HCT116 (cell line): ENCODE measurements around the gene DNTT. TPM values are rescaled to one million over a fixed set of nuclear protein-coding genes. Genes with fewer than 3 reads are reported as not detected.

Experiments
- ATAC-seq: fragments of 200-7000 bp; cut with Tn5 transposase; 2 replicates; pipeline ENCODE4 v1.9.1; 2020; ENCODE audit warnings: mild to moderate bottlenecking, moderate library complexity
- BruUV-seq: library from RNA; stranded (reverse); fragments of 400-500 nt; replicated peaks from 2 replicates; lab custom pipeline; 2021; lab: Mats Ljungman, UMichigan
- CTCF ChIA-PET: fragments of 300-600 bp; sonication (Branson Sonifier 250); formaldehyde crosslinking; loops from one replicate; lab custom pipeline; 2021; ENCODE audit warnings: antibody characterized with exemption; lab: Charles Lee
- POLR2A ChIA-PET: fragments of 300-600, 350-600 bp; sonication (Branson Sonifier 250); formaldehyde crosslinking; loops from one replicate; lab custom pipeline; 2021; ENCODE audit warnings: antibody characterized with exemption; lab: Charles Lee
- RAD21 ChIA-PET, 2 experiments: fragments of 300-600 bp; sonication (Branson Sonifier 250); formaldehyde crosslinking; loops; one replicate each; lab custom pipeline; 2023; ENCODE audit warnings: low total read pairs in 2 of 2; ENCODE audit not compliant: uncharacterized antibody in 2 of 2, unreplicated experiment in 2 of 2, low non-redundant PET in 1 of 2; lab: Charles Lee
- DNase-seq: peaks from one replicate; pipeline ENCODE4 v3.0.0-alpha.2; 2010; ENCODE audit warnings: low read depth, low spot score
- H2AFZ ChIP-seq: fragments of 200-600 bp; shearing (Covaris generic), sonication (generic); 2 replicates; pipeline ENCODE4 v1.6.1; 2017; ENCODE audit warnings: low read depth, mixed run types, mixed read lengths, antibody characterized with exemption, low read length; ENCODE audit not compliant: poor library complexity, severe bottlenecking
- H3K27ac ChIP-seq: 2 replicates; pipeline ENCODE4 v1.5.1; 2012; ENCODE audit warnings: low read depth, low read length
- H3K27me3 ChIP-seq: fragments of 200-600 bp; sonication (generic); 2 replicates; pipeline ENCODE4 v1.6.1; 2016; ENCODE audit warnings: mixed run types, low read length, mixed read lengths; ENCODE audit not compliant: insufficient read depth
- H3K36me3 ChIP-seq, 2 experiments: fragments of 200-500 bp in 1 of 2; fragments of 200-600 bp in 1 of 2; sonication (Bioruptor generic) in 1 of 2; sonication (generic) in 1 of 2; 2 replicates each; pipeline versions ENCODE4 v1.5.1 to v1.6.1; 2014 to 2016; ENCODE audit warnings: low read length in 2 of 2, inconsistent platforms in 1 of 2, mixed read lengths in 1 of 2, mixed run types in 1 of 2; ENCODE audit not compliant: insufficient read depth in 2 of 2, control insufficient read depth in 1 of 2
- H3K4me1 ChIP-seq, 2 experiments: fragments of 200-600 bp in 1 of 2; sonication (generic) in 1 of 2; 2 replicates each; pipeline versions ENCODE4 v1.5.1 to v1.6.1; 2012 to 2017; ENCODE audit warnings: low read length in 2 of 2, inconsistent platforms in 1 of 2, mild to moderate bottlenecking in 1 of 2, mixed read lengths in 1 of 2, mixed run types in 1 of 2, moderate library complexity in 1 of 2; ENCODE audit not compliant: insufficient read depth in 2 of 2, control insufficient read depth in 1 of 2
- H3K4me2 ChIP-seq: fragments of 200-600 bp; sonication (generic); 2 replicates; pipeline ENCODE4 v1.6.1; 2017; ENCODE audit warnings: mixed run types, low read length, mixed read lengths
- H3K4me3 ChIP-seq, 2 experiments: fragments of 200-600 bp in 1 of 2; sonication (generic) in 1 of 2; replicated peaks in 1 of 2; 2 replicates each; pipeline ENCODE4 v1.5.1; 2011 to 2016; ENCODE audit warnings: low read length in 2 of 2, control low read depth in 1 of 2, low read depth in 1 of 2, mild to moderate bottlenecking in 1 of 2, mixed read lengths in 1 of 2, mixed run types in 1 of 2
- H3K79me2 ChIP-seq: fragments of 200-600 bp; sonication (generic); 2 replicates; pipeline ENCODE4 v1.6.1; 2017; ENCODE audit warnings: mild to moderate bottlenecking, mixed run types, low read length, moderate library complexity, mixed read lengths; ENCODE audit not compliant: insufficient read depth
- H3K9ac ChIP-seq: fragments of 200-600 bp; sonication (generic); 2 replicates; pipeline ENCODE4 v1.6.1; 2016; ENCODE audit warnings: low read length, mixed read lengths
- H3K9me2 ChIP-seq: fragments of 200-600 bp; sonication (generic), shearing (Covaris generic); 2 replicates; pipeline ENCODE4 v1.6.1; 2017; ENCODE audit warnings: mixed run types, mild to moderate bottlenecking, moderate library complexity; ENCODE audit not compliant: insufficient read depth
- H3K9me3 ChIP-seq, 2 experiments: fragments of 200-500 bp in 1 of 2; fragments of 200-600 bp in 1 of 2; sonication (Bioruptor generic) in 1 of 2; sonication (generic) in 1 of 2; 2 replicates each; pipeline ENCODE4 v1.6.1; 2014 to 2017; ENCODE audit warnings: low read length in 2 of 2, mixed read lengths in 2 of 2, inconsistent platforms in 1 of 2, low read depth in 1 of 2, mild to moderate bottlenecking in 1 of 2, mixed run types in 1 of 2, moderate library complexity in 1 of 2; ENCODE audit not compliant: control insufficient read depth in 1 of 2, insufficient read depth in 1 of 2
- H4K20me1 ChIP-seq: fragments of 200-600 bp; sonication (generic), shearing (Covaris generic); 2 replicates; pipeline ENCODE4 v1.6.1; 2017; ENCODE audit warnings: mixed run types, mild to moderate bottlenecking, moderate library complexity; ENCODE audit not compliant: insufficient read depth
- CEBPB ChIP-seq: IDR thresholded peaks from 2 replicates; pipeline ENCODE4 v1.6.1; 2012; ENCODE audit warnings: low read depth
- ELF1 ChIP-seq: IDR thresholded peaks from 2 replicates; pipeline ENCODE4 v1.6.1; 2012; ENCODE audit warnings: low read depth, borderline replicate concordance
- EZH2 ChIP-seq: fragments of 200-600 bp; sonication (generic); IDR thresholded peaks from 2 replicates; pipeline ENCODE4 v1.6.1; 2017; ENCODE audit warnings: antibody characterized with exemption, mixed run types
- EZH2phosphoT487 ChIP-seq: fragments of 200-600 bp; IDR thresholded peaks from 2 replicates; pipeline ENCODE4 v1.6.1; 2018; ENCODE audit warnings: antibody characterized with exemption, borderline replicate concordance
- FOSL1 ChIP-seq: IDR thresholded peaks from 2 replicates; pipeline ENCODE4 v1.6.1; 2012; ENCODE audit warnings: low read depth
- JUND ChIP-seq: IDR thresholded peaks from 2 replicates; pipeline ENCODE4 v1.6.1; 2012
- POLR2A ChIP-seq: IDR thresholded peaks from 2 replicates; pipeline ENCODE4 v1.7.0; 2011; ENCODE audit warnings: borderline replicate concordance; ENCODE audit not compliant: insufficient read depth, insufficient read length; ENCODE audit errors: extremely low read depth
- POLR2AphosphoS5 ChIP-seq: IDR thresholded peaks from 2 replicates; pipeline ENCODE4 v1.6.1; 2011; ENCODE audit warnings: mild to moderate bottlenecking, low read depth, low read length, moderate library complexity
- RAD21 ChIP-seq: IDR thresholded peaks from 2 replicates; pipeline ENCODE4 v1.6.1; 2012; ENCODE audit warnings: low read depth, mild to moderate bottlenecking
- SIN3A ChIP-seq: IDR thresholded peaks from 2 replicates; pipeline ENCODE4 v1.6.1; 2012; ENCODE audit warnings: low read depth
- TCF7L2 ChIP-seq: IDR thresholded peaks from 2 replicates; pipeline ENCODE4 v1.7.0; 2011; ENCODE audit warnings: borderline replicate concordance, inconsistent platforms; ENCODE audit not compliant: insufficient read depth, insufficient read length; ENCODE audit errors: extremely low read depth
- ZFX ChIP-seq: fragments of 450-650 bp; IDR thresholded peaks from 2 replicates; pipeline ENCODE4 v1.6.1; 2017
- intact Hi-C: fragments of 100-400 bp; cut with micrococcal nuclease; formaldehyde crosslinking; loops from 2 replicates; pipeline ENCODE4 v1.10.0; 2022
- total RNA-seq: library from RNA; stranded (reverse); gene quantifications from one replicate; pipeline ENCODE4 v1.2.1, GENCODE V29; 2021; ENCODE audit not compliant: unreplicated experiment
- TF ChIP-seq, protein P1 (sequence below): IDR thresholded peaks from 2 replicates; pipeline ENCODE4 v1.6.1; 2011; ENCODE audit warnings: mild to moderate bottlenecking, low read length, moderate library complexity; ENCODE audit not compliant: insufficient replicate concordance; ENCODE audit errors: extremely low read depth
- TF ChIP-seq, protein P2 (sequence below), 3 experiments: fragments of 200-600 bp in 1 of 3; sonication (generic) in 1 of 3; IDR thresholded peaks in 2 of 3; conservative IDR thresholded peaks in 1 of 3; 2 replicates each; pipeline ENCODE4 v1.5.1; 2012 to 2017; ENCODE audit warnings: low read depth in 2 of 3, low read length in 2 of 3, antibody characterized with exemption in 1 of 3, borderline replicate concordance in 1 of 3, control low read depth in 1 of 3, mild to moderate bottlenecking in 1 of 3, mixed read lengths in 1 of 3, mixed run types in 1 of 3, moderate library complexity in 1 of 3; ENCODE audit not compliant: insufficient read depth in 1 of 3
- TF ChIP-seq, protein P3 (sequence below): IDR thresholded peaks from 2 replicates; pipeline ENCODE4 v1.6.1; 2012; ENCODE audit warnings: low read depth

DNTT gene
- total RNA-seq, 1 experiment from 2014 or later: not detected

DNA sequence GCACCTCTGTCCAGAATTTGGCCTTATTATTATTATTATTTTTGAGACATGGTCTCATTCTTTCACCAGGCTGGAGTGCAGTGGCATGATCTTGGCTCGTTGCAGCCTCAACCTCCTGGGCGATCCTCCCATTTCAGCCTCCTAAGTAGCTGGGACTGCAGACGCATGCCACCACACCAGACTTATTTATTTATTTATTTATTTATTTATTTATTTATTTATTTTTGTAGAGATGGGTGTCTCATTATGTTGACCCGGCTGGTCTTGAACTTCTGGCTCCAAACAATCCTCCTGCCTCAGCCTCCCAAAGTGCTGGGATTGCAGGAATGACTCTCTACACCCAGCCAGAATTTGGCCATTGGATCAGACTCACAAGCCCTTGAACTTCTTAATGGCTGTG is 39.3 kb upstream of the DNTT start (continued):
- TF ChIP-seq, protein P1, sequence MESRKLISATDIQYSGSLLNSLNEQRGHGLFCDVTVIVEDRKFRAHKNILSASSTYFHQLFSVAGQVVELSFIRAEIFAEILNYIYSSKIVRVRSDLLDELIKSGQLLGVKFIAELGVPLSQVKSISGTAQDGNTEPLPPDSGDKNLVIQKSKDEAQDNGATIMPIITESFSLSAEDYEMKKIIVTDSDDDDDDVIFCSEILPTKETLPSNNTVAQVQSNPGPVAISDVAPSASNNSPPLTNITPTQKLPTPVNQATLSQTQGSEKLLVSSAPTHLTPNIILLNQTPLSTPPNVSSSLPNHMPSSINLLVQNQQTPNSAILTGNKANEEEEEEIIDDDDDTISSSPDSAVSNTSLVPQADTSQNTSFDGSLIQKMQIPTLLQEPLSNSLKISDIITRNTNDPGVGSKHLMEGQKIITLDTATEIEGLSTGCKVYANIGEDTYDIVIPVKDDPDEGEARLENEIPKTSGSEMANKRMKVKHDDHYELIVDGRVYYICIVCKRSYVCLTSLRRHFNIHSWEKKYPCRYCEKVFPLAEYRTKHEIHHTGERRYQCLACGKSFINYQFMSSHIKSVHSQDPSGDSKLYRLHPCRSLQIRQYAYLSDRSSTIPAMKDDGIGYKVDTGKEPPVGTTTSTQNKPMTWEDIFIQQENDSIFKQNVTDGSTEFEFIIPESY: no peak
- TF ChIP-seq FOSL1: no peak
- no peak for TF ChIP-seq JUND
- no peak for TF ChIP-seq TCF7L2
- no peak for TF ChIP-seq ELF1
- TF ChIP-seq RAD21: no peak
- TF ChIP-seq, protein P2, sequence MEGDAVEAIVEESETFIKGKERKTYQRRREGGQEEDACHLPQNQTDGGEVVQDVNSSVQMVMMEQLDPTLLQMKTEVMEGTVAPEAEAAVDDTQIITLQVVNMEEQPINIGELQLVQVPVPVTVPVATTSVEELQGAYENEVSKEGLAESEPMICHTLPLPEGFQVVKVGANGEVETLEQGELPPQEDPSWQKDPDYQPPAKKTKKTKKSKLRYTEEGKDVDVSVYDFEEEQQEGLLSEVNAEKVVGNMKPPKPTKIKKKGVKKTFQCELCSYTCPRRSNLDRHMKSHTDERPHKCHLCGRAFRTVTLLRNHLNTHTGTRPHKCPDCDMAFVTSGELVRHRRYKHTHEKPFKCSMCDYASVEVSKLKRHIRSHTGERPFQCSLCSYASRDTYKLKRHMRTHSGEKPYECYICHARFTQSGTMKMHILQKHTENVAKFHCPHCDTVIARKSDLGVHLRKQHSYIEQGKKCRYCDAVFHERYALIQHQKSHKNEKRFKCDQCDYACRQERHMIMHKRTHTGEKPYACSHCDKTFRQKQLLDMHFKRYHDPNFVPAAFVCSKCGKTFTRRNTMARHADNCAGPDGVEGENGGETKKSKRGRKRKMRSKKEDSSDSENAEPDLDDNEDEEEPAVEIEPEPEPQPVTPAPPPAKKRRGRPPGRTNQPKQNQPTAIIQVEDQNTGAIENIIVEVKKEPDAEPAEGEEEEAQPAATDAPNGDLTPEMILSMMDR (IDR thresholded peaks at IDR 0.05 in 2 of 3, conservative IDR thresholded peaks at IDR 0.05 in 1 of 3; ENCODE audit: borderline replicate concordance in 1 of 3, insufficient read depth in 1 of 3, low read depth in 2 of 3, low read length in 2 of 3): no peak
- TF ChIP-seq POLR2A: no peak
- no peak for TF ChIP-seq CEBPB
- TF ChIP-seq EZH2: no peak

DNA sequence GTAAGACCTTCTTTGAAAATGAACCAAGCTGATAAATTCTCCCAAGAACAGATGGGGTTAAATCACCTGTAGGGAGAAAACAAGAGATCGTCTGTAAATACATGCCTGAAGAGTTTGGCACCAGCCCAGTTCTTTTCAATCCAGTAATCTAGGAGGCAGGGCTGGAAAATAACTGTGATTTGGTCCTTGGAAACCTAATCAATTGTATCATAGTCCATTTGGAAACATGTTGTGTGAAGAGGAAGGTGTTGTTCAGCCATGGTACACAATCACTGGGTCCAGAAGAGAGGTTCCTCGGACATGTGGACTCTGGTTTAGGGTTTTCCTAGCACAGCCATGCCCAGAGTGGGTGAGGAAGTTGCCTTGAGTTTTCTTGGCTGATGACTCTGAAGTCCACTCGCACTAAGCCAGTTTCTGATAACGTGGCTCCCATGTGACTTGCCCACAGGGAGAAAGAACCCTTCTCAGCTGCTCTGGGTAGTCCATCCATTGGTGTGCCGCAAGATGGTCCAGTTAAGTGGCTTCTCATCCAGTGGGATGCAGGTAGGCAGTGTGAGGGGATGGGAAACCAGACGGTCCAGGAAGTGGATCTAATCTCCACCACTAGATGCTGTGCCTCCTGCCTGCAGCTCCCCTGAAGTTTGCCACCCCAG is 38.0 kb upstream of the DNTT start:
- Histone ChIP-seq H3K4me1 (peaks cover 12 to 34% of the 10 kb centered on the region in 2 experiments), H3K79me2 (no peaks in the 10 kb centered on the region), H3K4me2 (peak overlapping the region; percentile 70), H3K27me3 (no peaks in the 10 kb centered on the region), H3K9me3 (no peaks in the 10 kb centered on the region), H4K20me1 (no peaks in the 10 kb centered on the region), H3K27ac (no peak overlapping the region), H3K36me3 (no peaks in the 10 kb centered on the region), H3K4me3 (no peak overlapping the region; a peak in 1 of 4 replicates), H3K9me2 (no peaks in the 10 kb centered on the region), H2AFZ (no peak overlapping the region), H3K9ac (no peak overlapping the region)
- peak; percentile 12; the same call in 1 of the 2 replicates for ATAC-seq
- ChIA-PET POLR2A (no interaction called here), CTCF (interaction anchor here (1.3 kb wide), 1 partner anchor 37 kb away, joined by 6 read pairs; no protein-coding TSS in a partner anchor), RAD21 (no interaction called here)
- intact Hi-C loops: no loop called here
- no TSS peak for BruUV-seq
- no peak for DNase-seq
- TF ChIP-seq SIN3A (no peak), ZFX (no peak), CEBPB (no peak), POLR2A (no peak), RAD21 (no peak), POLR2AphosphoS5 (no peak), EZH2phosphoT487 (no peak)
- TF ChIP-seq, protein P3, sequence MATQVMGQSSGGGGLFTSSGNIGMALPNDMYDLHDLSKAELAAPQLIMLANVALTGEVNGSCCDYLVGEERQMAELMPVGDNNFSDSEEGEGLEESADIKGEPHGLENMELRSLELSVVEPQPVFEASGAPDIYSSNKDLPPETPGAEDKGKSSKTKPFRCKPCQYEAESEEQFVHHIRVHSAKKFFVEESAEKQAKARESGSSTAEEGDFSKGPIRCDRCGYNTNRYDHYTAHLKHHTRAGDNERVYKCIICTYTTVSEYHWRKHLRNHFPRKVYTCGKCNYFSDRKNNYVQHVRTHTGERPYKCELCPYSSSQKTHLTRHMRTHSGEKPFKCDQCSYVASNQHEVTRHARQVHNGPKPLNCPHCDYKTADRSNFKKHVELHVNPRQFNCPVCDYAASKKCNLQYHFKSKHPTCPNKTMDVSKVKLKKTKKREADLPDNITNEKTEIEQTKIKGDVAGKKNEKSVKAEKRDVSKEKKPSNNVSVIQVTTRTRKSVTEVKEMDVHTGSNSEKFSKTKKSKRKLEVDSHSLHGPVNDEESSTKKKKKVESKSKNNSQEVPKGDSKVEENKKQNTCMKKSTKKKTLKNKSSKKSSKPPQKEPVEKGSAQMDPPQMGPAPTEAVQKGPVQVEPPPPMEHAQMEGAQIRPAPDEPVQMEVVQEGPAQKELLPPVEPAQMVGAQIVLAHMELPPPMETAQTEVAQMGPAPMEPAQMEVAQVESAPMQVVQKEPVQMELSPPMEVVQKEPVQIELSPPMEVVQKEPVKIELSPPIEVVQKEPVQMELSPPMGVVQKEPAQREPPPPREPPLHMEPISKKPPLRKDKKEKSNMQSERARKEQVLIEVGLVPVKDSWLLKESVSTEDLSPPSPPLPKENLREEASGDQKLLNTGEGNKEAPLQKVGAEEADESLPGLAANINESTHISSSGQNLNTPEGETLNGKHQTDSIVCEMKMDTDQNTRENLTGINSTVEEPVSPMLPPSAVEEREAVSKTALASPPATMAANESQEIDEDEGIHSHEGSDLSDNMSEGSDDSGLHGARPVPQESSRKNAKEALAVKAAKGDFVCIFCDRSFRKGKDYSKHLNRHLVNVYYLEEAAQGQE: no peak
- TF ChIP-seq, protein P1: no peak
